Measurements from ENCODE around the gene SMIM36. TPM values are rescaled to one million over a fixed set of nuclear protein-coding genes. Genes with fewer than 3 reads are reported as not detected.
A peak's percentile ranks its signal among the peaks of the same experiment; 100 is the strongest.

SMIM36 gene
- total and polyA plus RNA-seq, 10 of the 15 experiments (the other 5 are each of a cell fraction or from before 2014, with no cell fraction given), result not detected

- TF ChIP-seq ZBTB40 (IDR thresholded peaks at IDR 0.05; ENCODE audit: borderline replicate concordance), result no peak
- TF ChIP-seq BACH1 (IDR thresholded peaks at IDR 0.05; ENCODE audit: borderline replicate concordance), result no peak
- no peak for TF ChIP-seq PKNOX1 (IDR thresholded peaks at IDR 0.05)
- TF ChIP-seq CBX5 (IDR thresholded peaks at IDR 0.05; ENCODE audit: low read depth), result no peak
- TF ChIP-seq WRNIP1 (IDR thresholded peaks at IDR 0.05; ENCODE audit: borderline replicate concordance, low read depth, low read length), result no peak
- TF ChIP-seq SMAD1 (IDR thresholded peaks at IDR 0.05; ENCODE audit: low read depth, partially characterized antibody), result no peak
- no peak for TF ChIP-seq IRF5 (IDR thresholded peaks at IDR 0.05; ENCODE audit: borderline replicate concordance)
- TF ChIP-seq, protein P1, sequence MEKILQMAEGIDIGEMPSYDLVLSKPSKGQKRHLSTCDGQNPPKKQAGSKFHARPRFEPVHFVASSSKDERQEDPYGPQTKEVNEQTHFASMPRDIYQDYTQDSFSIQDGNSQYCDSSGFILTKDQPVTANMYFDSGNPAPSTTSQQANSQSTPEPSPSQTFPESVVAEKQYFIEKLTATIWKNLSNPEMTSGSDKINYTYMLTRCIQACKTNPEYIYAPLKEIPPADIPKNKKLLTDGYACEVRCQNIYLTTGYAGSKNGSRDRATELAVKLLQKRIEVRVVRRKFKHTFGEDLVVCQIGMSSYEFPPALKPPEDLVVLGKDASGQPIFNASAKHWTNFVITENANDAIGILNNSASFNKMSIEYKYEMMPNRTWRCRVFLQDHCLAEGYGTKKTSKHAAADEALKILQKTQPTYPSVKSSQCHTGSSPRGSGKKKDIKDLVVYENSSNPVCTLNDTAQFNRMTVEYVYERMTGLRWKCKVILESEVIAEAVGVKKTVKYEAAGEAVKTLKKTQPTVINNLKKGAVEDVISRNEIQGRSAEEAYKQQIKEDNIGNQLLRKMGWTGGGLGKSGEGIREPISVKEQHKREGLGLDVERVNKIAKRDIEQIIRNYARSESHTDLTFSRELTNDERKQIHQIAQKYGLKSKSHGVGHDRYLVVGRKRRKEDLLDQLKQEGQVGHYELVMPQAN (conservative IDR thresholded peaks at IDR 0.05), result no peak; the same call in 1 of the 2 replicates
- no peak for TF ChIP-seq SIN3A (IDR thresholded peaks at IDR 0.05; ENCODE audit: low read depth, low read length)
- peak; percentile 31; the same call in 1 of the 2 replicates for TF ChIP-seq SMARCA5 (IDR thresholded peaks at IDR 0.05)
- no peak for TF ChIP-seq NFXL1 (IDR thresholded peaks at IDR 0.05; ENCODE audit: borderline replicate concordance)
- TF ChIP-seq SP1 (IDR thresholded peaks at IDR 0.05; ENCODE audit: low read depth, low read length), result no peak
- no peak for TF ChIP-seq MLLT1 (IDR thresholded peaks at IDR 0.05)
- no peak for TF ChIP-seq REST (IDR thresholded peaks at IDR 0.05; ENCODE audit: low read depth, low read length)
- no peak for TF ChIP-seq EZH2 (IDR thresholded peaks at IDR 0.05; ENCODE audit: borderline replicate concordance, control insufficient read depth, low read depth, low read length)
- TF ChIP-seq TBL1XR1 (IDR thresholded peaks at IDR 0.05; ENCODE audit: low read depth, low read length), result no peak
- no peak for TF ChIP-seq ZSCAN29 (IDR thresholded peaks at IDR 0.05)
Measured at GRCh38 chr17:55463600-55463999, 47.7 kb downstream of the SMIM36 start (continued).
